Neural progenitor cell (in vitro differentiated cells): ENCODE data around the gene QSOX1.

Experiments used
- CTCF ChIP-seq: fragments of 200-600 bp; sonication (generic); IDR thresholded peaks from 2 replicates; pipeline ENCODE4 v1.5.1; 2017; ENCODE audit warnings: antibody characterized with exemption, mild to moderate bottlenecking
- EZH2 ChIP-seq: fragments of 200-600 bp; sonication (generic); IDR thresholded peaks from 2 replicates; pipeline ENCODE4 v1.6.1; 2017; ENCODE audit warnings: antibody characterized with exemption, mild to moderate bottlenecking, moderate library complexity

DNA sequence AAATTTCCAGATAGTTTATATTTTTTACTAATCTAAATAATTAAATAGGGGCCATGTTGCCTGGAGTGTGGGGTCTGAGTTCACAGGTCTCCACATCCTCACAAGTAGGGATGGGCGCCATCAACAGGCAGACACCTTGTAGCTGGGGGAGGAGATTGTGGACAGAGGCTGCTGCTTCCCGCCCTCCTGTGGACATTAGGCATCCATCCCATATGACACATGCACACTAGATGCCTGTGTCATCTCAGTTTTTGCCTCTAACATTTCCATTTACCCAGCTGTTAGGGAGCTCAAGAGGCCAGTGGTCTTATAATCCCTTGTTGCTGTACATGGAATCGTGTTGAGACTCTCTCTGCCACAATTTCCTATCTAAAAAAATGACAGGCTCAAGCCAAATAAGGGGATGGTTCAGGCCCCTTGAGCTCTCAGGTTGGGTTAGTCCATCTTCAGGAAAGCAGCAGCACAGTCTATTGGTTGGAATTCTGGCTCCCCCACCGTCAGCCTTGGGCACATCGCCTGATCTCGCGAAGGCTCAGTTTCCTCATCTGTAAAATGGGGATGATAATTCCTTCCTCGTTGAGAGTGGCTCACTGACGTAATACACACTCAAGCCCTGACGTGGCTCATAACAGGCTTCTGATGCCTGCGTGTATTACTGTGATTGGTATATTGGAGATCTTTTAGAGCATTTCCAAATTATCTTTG lies 89.0 kb downstream of the QSOX1 start:
- no peak for TF ChIP-seq CTCF
- no peak for TF ChIP-seq EZH2
